Measurements from ENCODE around the gene AIRE.

The AIRE gene

GRCh38 chr21:44259082-44259705 is 26.5 kb upstream of the AIRE start:
- no peak overlapping the region for H3K4me3 ChIP-seq (ENCODE audit: low read length)
- H3K36me3 ChIP-seq (ENCODE audit: insufficient read depth, low read length), result no peaks in the 10 kb centered on the region
- peaks cover 16% of the 10 kb centered on the region for H3K27me3 ChIP-seq (ENCODE audit: control insufficient read depth, insufficient read depth, low read length)
- H3K4me2 ChIP-seq (ENCODE audit: low read length), result no peak overlapping the region
- H3K9me3 ChIP-seq (replicated peaks; ENCODE audit: low read length), result no peaks in the 10 kb centered on the region
- no peaks in the 10 kb centered on the region for H3K4me1 ChIP-seq (ENCODE audit: control insufficient read depth, insufficient read depth, low read length)
- no peak overlapping the region for H3K9ac ChIP-seq (ENCODE audit: low read depth, low read length)

- H3K27me3 ChIP-seq (ENCODE audit: control insufficient read depth, insufficient read depth, low read length), result peaks cover 12% of the 10 kb centered on the region
- no peaks in the 10 kb centered on the region for H3K4me1 ChIP-seq (ENCODE audit: control insufficient read depth, insufficient read depth, low read length)
- no peak overlapping the region for H3K4me3 ChIP-seq (ENCODE audit: low read length)
Measured at GRCh38 chr21:44260066-44260465, 25.6 kb upstream of the AIRE start.

GRCh38 chr21:44260791-44261631 is 24.7 kb upstream of the AIRE start:
- H3K4me2 ChIP-seq (ENCODE audit: low read length), result no peak overlapping the region
- H3K36me3 ChIP-seq (ENCODE audit: insufficient read depth, low read length), result no peaks in the 10 kb centered on the region
- no peaks in the 10 kb centered on the region for H3K4me1 ChIP-seq (ENCODE audit: control insufficient read depth, insufficient read depth, low read length)
- H3K9me3 ChIP-seq (replicated peaks; ENCODE audit: low read length), result no peaks in the 10 kb centered on the region
- no peak overlapping the region for H3K9ac ChIP-seq (ENCODE audit: low read depth, low read length)
- peaks cover 9% of the 10 kb centered on the region for H3K27me3 ChIP-seq (ENCODE audit: control insufficient read depth, insufficient read depth, low read length)
- H3K4me3 ChIP-seq (ENCODE audit: low read length), result no peak overlapping the region

More at GRCh38 chr21:44260066-44260465, 25.6 kb upstream of the AIRE start:
- Histone ChIP-seq H3K9me3 (replicated peaks; ENCODE audit: low read length) (no peaks in the 10 kb centered on the region), H3K4me2 (ENCODE audit: low read length) (no peak overlapping the region), H3K36me3 (ENCODE audit: insufficient read depth, low read length) (no peaks in the 10 kb centered on the region), H3K9ac (ENCODE audit: low read depth, low read length) (no peak overlapping the region)

- peaks cover 9% of the 10 kb centered on the region for H3K27me3 ChIP-seq (ENCODE audit: control insufficient read depth, insufficient read depth, low read length)
- no peak within 1 kb of the TSS for H3K9ac ChIP-seq (ENCODE audit: low read depth, low read length)
- no peaks in the 10 kb centered on the region for H3K36me3 ChIP-seq (ENCODE audit: insufficient read depth, low read length)
- H3K4me2 ChIP-seq (ENCODE audit: low read length), result no peak within 1 kb of the TSS
- H3K9me3 ChIP-seq (replicated peaks; ENCODE audit: low read length), result no peaks in the 10 kb centered on the region
- H3K4me1 ChIP-seq (ENCODE audit: control insufficient read depth, insufficient read depth, low read length), result no peaks in the 10 kb centered on the region
- H3K4me3 ChIP-seq (ENCODE audit: low read length), result no peak within 1 kb of the TSS
Measured at GRCh38 chr21:44261675-44262295, 23.9 kb upstream of the AIRE start, which contains the start of gene DNMT3L. TSS of gene DNMT3L (minus strand) at chr21:44261897. CDS start at chr21:44261259, 638 bp downstream.

GRCh38 chr21:44262338-44263056 is 23.2 kb upstream of the AIRE start:
- Histone ChIP-seq H3K4me1 (ENCODE audit: control insufficient read depth, insufficient read depth, low read length) (no peaks in the 10 kb centered on the region), H3K9me3 (replicated peaks; ENCODE audit: low read length) (no peaks in the 10 kb centered on the region), H3K9ac (ENCODE audit: low read depth, low read length) (no peak overlapping the region), H3K4me3 (ENCODE audit: low read length) (no peak overlapping the region), H3K4me2 (ENCODE audit: low read length) (no peak overlapping the region), H3K36me3 (ENCODE audit: insufficient read depth, low read length) (no peaks in the 10 kb centered on the region), H3K27me3 (ENCODE audit: control insufficient read depth, insufficient read depth, low read length) (peaks cover 9% of the 10 kb centered on the region)

- Histone ChIP-seq H3K9me3 (replicated peaks; ENCODE audit: low read length) (no peaks in the 10 kb centered on the region), H3K4me3 (ENCODE audit: low read length) (no peak overlapping the region), H3K4me2 (ENCODE audit: low read length) (no peak overlapping the region), H3K4me1 (ENCODE audit: control insufficient read depth, insufficient read depth, low read length) (no peaks in the 10 kb centered on the region), H3K27me3 (ENCODE audit: control insufficient read depth, insufficient read depth, low read length) (peaks cover 16% of the 10 kb centered on the region), H3K9ac (ENCODE audit: low read depth, low read length) (no peak overlapping the region), H3K36me3 (ENCODE audit: insufficient read depth, low read length) (no peaks in the 10 kb centered on the region)
Measured at GRCh38 chr21:44263221-44263760, 22.4 kb upstream of the AIRE start.

GRCh38 chr21:44263768-44264167 is 21.9 kb upstream of the AIRE start:
- no peak overlapping the region for H3K4me3 ChIP-seq (ENCODE audit: low read length)
- H3K9me3 ChIP-seq (replicated peaks; ENCODE audit: low read length), result no peaks in the 10 kb centered on the region
- H3K9ac ChIP-seq (ENCODE audit: low read depth, low read length), result no peak overlapping the region
- H3K27me3 ChIP-seq (ENCODE audit: control insufficient read depth, insufficient read depth, low read length), result peaks cover 12% of the 10 kb centered on the region
- H3K4me1 ChIP-seq (ENCODE audit: control insufficient read depth, insufficient read depth, low read length), result no peaks in the 10 kb centered on the region
- H3K36me3 ChIP-seq (ENCODE audit: insufficient read depth, low read length), result no peaks in the 10 kb centered on the region
- H3K4me2 ChIP-seq (ENCODE audit: low read length), result no peak overlapping the region

GRCh38 chr21:44265734-44266270 is 19.9 kb upstream of the AIRE start:
- Histone ChIP-seq H3K9me3 (replicated peaks; ENCODE audit: low read length) (no peaks in the 10 kb centered on the region), H3K4me3 (ENCODE audit: low read length) (no peak overlapping the region), H3K9ac (ENCODE audit: low read depth, low read length) (no peak overlapping the region), H3K4me1 (ENCODE audit: control insufficient read depth, insufficient read depth, low read length) (no peaks in the 10 kb centered on the region), H3K27me3 (ENCODE audit: control insufficient read depth, insufficient read depth, low read length) (peaks cover 7% of the 10 kb centered on the region), H3K36me3 (ENCODE audit: insufficient read depth, low read length) (no peaks in the 10 kb centered on the region), H3K4me2 (ENCODE audit: low read length) (no peak overlapping the region)

- Histone ChIP-seq H3K9me3 (replicated peaks; ENCODE audit: low read length) (no peaks in the 10 kb centered on the region), H3K4me1 (ENCODE audit: control insufficient read depth, insufficient read depth, low read length) (no peaks in the 10 kb centered on the region), H3K36me3 (ENCODE audit: insufficient read depth, low read length) (no peaks in the 10 kb centered on the region), H3K27me3 (ENCODE audit: control insufficient read depth, insufficient read depth, low read length) (peaks cover 14% of the 10 kb centered on the region), H3K4me2 (ENCODE audit: low read length) (no peak overlapping the region), H3K9ac (ENCODE audit: low read depth, low read length) (no peak overlapping the region), H3K4me3 (ENCODE audit: low read length) (no peak overlapping the region)
Measured at GRCh38 chr21:44267655-44268142, 18.0 kb upstream of the AIRE start.

- no peaks in the 10 kb centered on the region for H3K4me1 ChIP-seq (ENCODE audit: control insufficient read depth, insufficient read depth, low read length)
- H3K9ac ChIP-seq (ENCODE audit: low read depth, low read length), result no peak overlapping the region
- no peak overlapping the region for H3K4me2 ChIP-seq (ENCODE audit: low read length)
- H3K27me3 ChIP-seq (ENCODE audit: control insufficient read depth, insufficient read depth, low read length), result peaks cover 22% of the 10 kb centered on the region
- no peak overlapping the region for H3K4me3 ChIP-seq (ENCODE audit: low read length)
- no peaks in the 10 kb centered on the region for H3K9me3 ChIP-seq (replicated peaks; ENCODE audit: low read length)
- no peaks in the 10 kb centered on the region for H3K36me3 ChIP-seq (ENCODE audit: insufficient read depth, low read length)
Measured at GRCh38 chr21:44269090-44269489, 16.6 kb upstream of the AIRE start.

Measured in skeletal muscle satellite cell (primary cell).